Thoracic aorta (tissue), 2 donors: Measurements from ENCODE around the gene TRAF3IP1. TPM values are rescaled to one million over a fixed set of nuclear protein-coding genes. Genes with fewer than 3 reads are reported as not detected.
A peak's percentile ranks its signal among the peaks of the same experiment; 100 is the strongest.
"Not testable (repeated sequence)": the region's sequence is repeated elsewhere in the genome, so short reads cannot be mapped to it uniquely, and the experiment has no call there.

ENCODE experiments used
- ATAC-seq: fragments of 150-250 bp; one replicate; pipeline ENCODE4 v1.8.0; 2017; ENCODE audit warnings: low read depth; ENCODE audit not compliant: insufficient number of reproducible peaks, low FRiP score
- DNase-seq: peaks from one replicate; pipeline ENCODE4 v3.0.0-alpha.2; 2020; ENCODE audit warnings: low spot score
- H3K27ac ChIP-seq, 2 donors: fragments of 200-600 bp; sonication (generic); 1 replicate in 1 of 2; 2 replicates in 1 of 2; pipeline ENCODE4 v1.5.1; 2016; ENCODE audit warnings: mild to moderate bottlenecking in 2 of 2, moderate library complexity in 2 of 2
- H3K27me3 ChIP-seq: fragments of 200-600 bp; sonication (generic); replicated peaks from 2 replicates; pipeline ENCODE4 v1.6.0; 2016; ENCODE audit warnings: mild to moderate bottlenecking; ENCODE audit not compliant: insufficient read depth
- H3K36me3 ChIP-seq: fragments of 200-600 bp; sonication (generic); one replicate; pipeline ENCODE4 v1.5.1; 2016
- H3K4me1 ChIP-seq, 2 donors: fragments of 200-600 bp; sonication (generic); 1 replicate in 1 of 2; 2 replicates in 1 of 2; pipeline versions ENCODE4 v1.5.1 to v1.6.0; 2016; ENCODE audit warnings: low read depth in 2 of 2, mild to moderate bottlenecking in 1 of 2; ENCODE audit not compliant: control insufficient read depth in 1 of 2
- H3K4me3 ChIP-seq: fragments of 200-600 bp; sonication (generic); 2 replicates; pipeline ENCODE4 v1.5.1; 2016; ENCODE audit warnings: mild to moderate bottlenecking
- H3K9me3 ChIP-seq: fragments of 200-600 bp; sonication (generic); 2 replicates; pipeline ENCODE4 v1.5.1; 2016
- total RNA-seq, 2 donors: library from RNA; depleted of rRNA; stranded (reverse); fragments of >200 nt; gene quantifications; one replicate each; pipeline versions ENCODE4 v1.1.0 to v1.2.3, GENCODE V29; 2016
- TF ChIP-seq, protein P1 (sequence below): fragments of 200-600 bp; sonication (generic); IDR thresholded peaks from one replicate; pipeline ENCODE4 v1.5.1; 2019; ENCODE audit warnings: antibody characterized with exemption

Gene TRAF3IP1, protein sequence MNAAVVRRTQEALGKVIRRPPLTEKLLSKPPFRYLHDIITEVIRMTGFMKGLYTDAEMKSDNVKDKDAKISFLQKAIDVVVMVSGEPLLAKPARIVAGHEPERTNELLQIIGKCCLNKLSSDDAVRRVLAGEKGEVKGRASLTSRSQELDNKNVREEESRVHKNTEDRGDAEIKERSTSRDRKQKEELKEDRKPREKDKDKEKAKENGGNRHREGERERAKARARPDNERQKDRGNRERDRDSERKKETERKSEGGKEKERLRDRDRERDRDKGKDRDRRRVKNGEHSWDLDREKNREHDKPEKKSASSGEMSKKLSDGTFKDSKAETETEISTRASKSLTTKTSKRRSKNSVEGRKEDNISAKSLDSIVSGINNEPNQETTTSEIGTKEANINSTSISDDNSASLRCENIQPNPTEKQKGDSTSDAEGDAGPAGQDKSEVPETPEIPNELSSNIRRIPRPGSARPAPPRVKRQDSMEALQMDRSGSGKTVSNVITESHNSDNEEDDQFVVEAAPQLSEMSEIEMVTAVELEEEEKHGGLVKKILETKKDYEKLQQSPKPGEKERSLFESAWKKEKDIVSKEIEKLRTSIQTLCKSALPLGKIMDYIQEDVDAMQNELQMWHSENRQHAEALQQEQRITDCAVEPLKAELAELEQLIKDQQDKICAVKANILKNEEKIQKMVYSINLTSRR
- 10 to 100 TPM; 19.4 to 23.7 TPM for total RNA-seq

DNA sequence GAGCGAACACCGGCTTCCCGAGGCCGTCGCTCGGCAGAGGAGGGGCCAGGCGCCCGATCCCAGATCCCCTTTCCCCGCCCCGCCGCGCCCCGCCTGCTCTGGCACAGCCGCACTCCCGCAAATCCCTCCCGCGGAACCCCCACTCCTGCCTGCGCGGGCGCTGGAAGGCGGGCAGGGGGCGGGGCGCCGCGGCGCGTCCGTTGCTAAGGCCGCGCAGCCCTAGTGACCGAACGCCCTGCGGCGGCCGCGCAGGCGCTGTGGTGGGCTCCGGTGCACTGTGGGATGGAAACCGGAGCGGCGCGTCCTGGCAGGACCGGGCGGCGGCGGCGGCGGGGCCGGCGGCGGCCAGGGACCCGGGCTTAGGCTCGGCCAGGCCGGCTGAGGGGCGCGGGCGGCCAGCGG is at the start of gene TRAF3IP1:
Gene TRAF3IP1 (plus strand): TSS at position 273 of the 402 bp plus-strand sequence. CDS start 145 bp downstream, outside the sequence.
- TF ChIP-seq, protein P1, sequence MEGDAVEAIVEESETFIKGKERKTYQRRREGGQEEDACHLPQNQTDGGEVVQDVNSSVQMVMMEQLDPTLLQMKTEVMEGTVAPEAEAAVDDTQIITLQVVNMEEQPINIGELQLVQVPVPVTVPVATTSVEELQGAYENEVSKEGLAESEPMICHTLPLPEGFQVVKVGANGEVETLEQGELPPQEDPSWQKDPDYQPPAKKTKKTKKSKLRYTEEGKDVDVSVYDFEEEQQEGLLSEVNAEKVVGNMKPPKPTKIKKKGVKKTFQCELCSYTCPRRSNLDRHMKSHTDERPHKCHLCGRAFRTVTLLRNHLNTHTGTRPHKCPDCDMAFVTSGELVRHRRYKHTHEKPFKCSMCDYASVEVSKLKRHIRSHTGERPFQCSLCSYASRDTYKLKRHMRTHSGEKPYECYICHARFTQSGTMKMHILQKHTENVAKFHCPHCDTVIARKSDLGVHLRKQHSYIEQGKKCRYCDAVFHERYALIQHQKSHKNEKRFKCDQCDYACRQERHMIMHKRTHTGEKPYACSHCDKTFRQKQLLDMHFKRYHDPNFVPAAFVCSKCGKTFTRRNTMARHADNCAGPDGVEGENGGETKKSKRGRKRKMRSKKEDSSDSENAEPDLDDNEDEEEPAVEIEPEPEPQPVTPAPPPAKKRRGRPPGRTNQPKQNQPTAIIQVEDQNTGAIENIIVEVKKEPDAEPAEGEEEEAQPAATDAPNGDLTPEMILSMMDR: no peak
- peak within 1 kb of the TSS; percentile 86 for H3K4me3 ChIP-seq
- H3K9me3 ChIP-seq: no peaks in the 10 kb centered on the region
- H3K36me3 ChIP-seq: no peaks in the 10 kb centered on the region
- H3K4me1 ChIP-seq: peaks cover 6 to 23% of the 10 kb centered on the region in 2 donors
- peak; percentile 69 for DNase-seq
- peak within 1 kb of the TSS in 1 of 2 donors; percentile 48 for H3K27ac ChIP-seq
- peak; percentile 89 for ATAC-seq
- H3K27me3 ChIP-seq: no peaks in the 10 kb centered on the region

DNA sequence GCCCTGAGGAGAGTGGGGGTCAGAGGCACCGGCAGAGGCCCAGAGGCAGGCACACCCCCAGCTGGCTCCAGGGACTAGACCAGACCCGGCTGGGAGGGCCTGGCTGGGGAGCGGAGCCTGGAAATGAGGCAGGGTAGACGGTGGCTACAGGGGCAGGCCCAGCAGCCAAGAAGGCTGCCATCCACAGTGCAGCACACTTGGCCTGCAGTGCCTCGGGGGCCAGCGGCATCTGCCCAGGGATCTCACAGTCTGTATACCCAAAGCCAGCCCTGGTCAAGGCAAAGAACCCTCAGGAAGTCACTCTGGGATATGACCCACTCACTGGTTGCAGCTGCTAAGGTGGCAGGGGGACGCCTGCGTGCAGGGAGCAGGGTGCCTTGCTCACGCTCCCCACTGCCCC is 49.7 kb upstream of the TRAF3IP1 start:
- H3K4me3 ChIP-seq: no peak overlapping the region
- no peak overlapping the region for H3K27ac ChIP-seq
- ATAC-seq: no peak
- no peaks in the 10 kb centered on the region for H3K27me3 ChIP-seq
- no peaks in the 10 kb centered on the region for H3K9me3 ChIP-seq
- TF ChIP-seq, protein P1: no peak
- DNase-seq: no peak
- peaks cover 57% of the 10 kb centered on the region for H3K36me3 ChIP-seq
- H3K4me1 ChIP-seq: no peaks in the 10 kb centered on the region

DNA sequence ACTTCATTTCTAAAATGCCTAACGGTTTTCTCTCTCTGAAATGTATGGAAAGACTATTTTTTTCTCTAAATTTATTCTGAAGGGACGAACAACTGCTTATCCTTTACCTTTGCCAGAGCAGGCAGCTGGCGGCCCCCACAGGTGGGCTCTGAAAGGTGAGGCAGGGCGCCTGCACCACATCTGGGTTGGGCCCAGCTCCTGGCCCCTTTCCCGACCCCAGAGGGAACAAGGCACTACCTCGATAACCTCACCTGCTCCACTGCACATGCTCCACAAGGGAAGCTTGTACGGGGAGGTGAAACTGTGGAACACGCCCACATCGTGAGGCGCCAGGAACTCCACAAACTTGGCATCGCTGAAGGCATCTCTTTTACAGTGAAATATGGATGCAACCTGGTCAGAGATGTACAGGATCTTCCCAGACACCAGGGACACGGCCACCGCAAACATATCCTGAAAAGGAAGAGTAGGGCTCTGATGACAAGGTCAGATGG is 49.2 kb upstream of the TRAF3IP1 start:
- DNase-seq (no peak), ATAC-seq (no peak)
- no peaks in the 10 kb centered on the region for H3K9me3 ChIP-seq
- H3K4me1 ChIP-seq: no peaks in the 10 kb centered on the region
- peaks cover 60% of the 10 kb centered on the region for H3K36me3 ChIP-seq
- H3K27ac ChIP-seq: no peak overlapping the region
- no peak overlapping the region for H3K4me3 ChIP-seq
- H3K27me3 ChIP-seq: no peaks in the 10 kb centered on the region
- TF ChIP-seq, protein P1: no peak

DNA sequence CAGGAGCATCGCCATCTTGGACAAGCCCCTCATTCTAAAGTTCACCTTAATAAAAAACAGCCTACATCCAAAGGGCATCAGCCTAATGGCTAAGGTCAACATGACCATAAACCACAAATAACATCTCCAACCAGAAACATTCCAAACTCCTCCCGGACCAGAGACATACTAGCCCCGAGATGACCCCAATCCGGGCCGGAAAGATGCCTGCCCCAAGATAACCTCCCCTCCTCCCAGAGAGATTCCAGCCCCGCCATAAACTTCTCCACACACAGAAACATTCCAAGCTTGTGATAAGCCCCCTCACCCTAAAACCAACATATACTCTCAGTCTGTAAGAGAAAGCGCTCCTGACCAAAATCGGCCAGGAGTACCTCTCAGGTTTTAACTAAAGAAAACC is 48.6 kb upstream of the TRAF3IP1 start:
- not testable (repeated sequence) for H3K4me1 ChIP-seq, H3K27ac ChIP-seq, H3K4me3 ChIP-seq, H3K9me3 ChIP-seq, H3K27me3 ChIP-seq, ATAC-seq, DNase-seq
- H3K36me3 ChIP-seq: peaks cover 66% of the 10 kb centered on the region

DNA sequence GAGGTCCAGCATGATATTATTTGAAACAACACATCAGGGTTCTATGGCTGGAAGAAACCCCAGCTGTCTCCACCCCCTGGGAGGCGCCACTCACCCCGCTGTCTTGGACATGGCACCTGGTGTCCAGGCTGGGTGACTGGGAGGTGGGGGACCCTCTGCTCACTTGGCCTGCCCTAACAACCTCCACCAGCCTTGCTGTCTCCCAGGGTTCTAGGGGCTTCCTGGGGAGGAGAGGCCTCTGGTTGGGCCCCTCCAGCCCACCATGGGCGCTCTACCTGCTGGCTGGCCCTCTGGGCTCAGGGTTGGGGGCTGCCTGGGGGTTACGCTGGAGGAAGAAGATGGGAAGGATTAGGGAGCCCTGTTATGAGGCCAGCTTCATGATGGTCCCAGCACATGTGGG is 48.2 kb upstream of the TRAF3IP1 start:
- no peak for ATAC-seq

DNA sequence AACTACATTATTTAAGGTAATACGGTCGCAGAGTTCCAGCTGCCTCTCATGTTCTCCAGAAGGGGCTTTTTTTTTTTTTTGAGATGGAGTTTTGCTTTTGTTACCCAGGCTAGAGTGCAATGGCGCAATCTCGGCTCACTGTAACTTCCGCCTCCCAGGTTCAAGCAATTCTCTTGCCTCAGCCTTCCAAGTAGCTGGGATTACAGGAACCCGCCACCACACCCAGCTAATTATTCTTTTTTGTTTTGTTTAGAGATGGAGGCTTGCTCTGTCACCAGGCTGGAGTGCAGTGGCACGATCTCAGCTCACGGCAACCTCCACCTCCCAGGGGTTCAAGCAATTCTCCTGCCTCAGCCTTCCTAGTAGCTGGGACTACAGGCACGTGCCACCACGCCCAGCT is 46.9 kb upstream of the TRAF3IP1 start:
- not testable (repeated sequence) for H3K9me3 ChIP-seq

More for the DNA sequence above, 48.2 kb upstream of the TRAF3IP1 start:
- DNase-seq: no peak
- H3K4me1 ChIP-seq: no peaks in the 10 kb centered on the region
- no peaks in the 10 kb centered on the region for H3K27me3 ChIP-seq
- TF ChIP-seq, protein P1: no peak
- H3K9me3 ChIP-seq: no peaks in the 10 kb centered on the region
- H3K36me3 ChIP-seq: peaks cover 67% of the 10 kb centered on the region
- H3K4me3 ChIP-seq: no peak overlapping the region
- H3K27ac ChIP-seq: no peak overlapping the region

More for the DNA sequence above, 46.9 kb upstream of the TRAF3IP1 start:
- H3K4me3 ChIP-seq, H3K4me1 ChIP-seq, ATAC-seq, DNase-seq, H3K27ac ChIP-seq, H3K27me3 ChIP-seq: not testable (repeated sequence)
- peaks cover 54% of the 10 kb centered on the region for H3K36me3 ChIP-seq
